GM19239 (cell line): ENCODE measurements around the gene METTL9.
A peak's percentile ranks its signal among the peaks of the same experiment; 100 is the strongest.
"Not testable (repeated sequence)": the region's sequence is repeated elsewhere in the genome, so short reads cannot be mapped to it uniquely, and the experiment has no call there.

Experiments
- DNase-seq: peaks from one replicate; pipeline ENCODE4 v3.0.0; 2011; ENCODE audit warnings: low spot score; ENCODE audit not compliant: insufficient read length
- FAIRE-seq: peaks from 2 replicates; lab custom pipeline; 2011; peaks lifted over from hg19 to GRCh38; lab: Jason Lieb, UNC

METTL9 gene

DNA sequence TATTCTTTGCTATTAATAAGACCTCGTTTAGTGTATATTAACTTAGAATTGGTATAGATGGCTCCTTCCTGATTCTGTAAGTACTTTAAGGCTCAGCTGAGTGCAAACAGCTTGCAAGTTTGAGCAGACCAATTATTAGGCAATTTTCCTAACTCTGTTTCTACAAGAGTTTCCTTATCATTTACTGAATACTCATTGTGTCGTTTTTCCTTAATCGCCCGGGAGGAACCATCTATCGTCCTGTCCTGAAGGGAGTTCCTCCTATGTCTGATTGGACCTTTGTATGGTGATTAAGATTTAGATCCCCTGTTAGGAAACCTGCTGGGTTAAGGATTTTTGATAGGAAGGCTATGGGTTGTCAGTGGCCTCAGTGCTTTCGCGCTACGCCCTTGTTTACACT lies 32.0 kb downstream of the METTL9 start:
- not testable (repeated sequence) for DNase-seq, FAIRE-seq

DNA sequence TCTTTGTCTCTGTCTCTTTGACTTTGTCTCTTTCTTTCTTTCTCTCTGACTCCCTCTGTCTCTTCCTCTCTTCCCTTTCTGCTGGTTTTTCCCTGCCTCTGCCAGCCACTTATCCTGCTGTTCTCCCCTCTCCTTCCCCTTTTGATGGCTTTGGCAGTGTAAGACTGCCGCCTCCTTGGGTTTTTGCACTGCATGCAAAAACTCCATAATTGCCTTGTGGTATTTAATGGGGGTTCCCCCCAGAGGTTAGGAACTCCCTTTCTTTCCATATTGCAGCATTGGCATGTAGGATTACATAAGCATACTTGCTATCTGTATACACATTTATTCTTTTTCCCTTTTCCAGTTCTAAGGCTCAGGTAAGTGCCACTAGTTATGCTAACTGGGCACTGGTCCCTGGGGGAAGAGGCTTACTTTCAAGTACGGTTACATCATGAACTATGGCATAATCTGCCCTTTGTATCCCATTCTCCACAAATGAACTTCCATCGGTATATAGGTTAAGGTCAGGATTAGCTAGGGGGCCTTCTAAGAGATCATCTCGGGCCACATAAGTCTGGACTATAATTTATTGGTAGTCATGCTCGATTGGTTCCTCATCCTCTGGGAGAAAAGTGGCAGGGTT lies 32.7 kb downstream of the METTL9 start:
- FAIRE-seq, DNase-seq: not testable (repeated sequence)

DNA sequence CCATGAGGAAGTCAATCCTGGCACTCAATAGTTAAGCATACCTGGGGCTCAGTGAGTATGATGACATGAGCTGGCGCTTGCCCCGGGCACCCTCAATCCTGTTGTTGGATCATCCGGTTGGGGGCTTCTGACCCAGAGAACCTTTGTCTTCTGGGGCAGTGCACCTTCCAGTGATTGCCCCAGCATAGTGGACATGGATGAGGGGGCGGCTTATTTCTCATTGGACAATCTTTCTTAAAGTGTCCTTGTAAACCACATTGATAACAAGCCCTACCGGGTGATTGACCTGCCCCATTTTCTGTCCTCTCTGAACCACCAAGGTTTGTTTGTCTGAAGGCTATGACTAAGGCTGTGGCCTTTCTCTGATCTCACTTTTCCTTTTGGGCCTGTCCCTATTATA lies 34.8 kb downstream of the METTL9 start:
- no peak for DNase-seq
- FAIRE-seq: no peak

DNA sequence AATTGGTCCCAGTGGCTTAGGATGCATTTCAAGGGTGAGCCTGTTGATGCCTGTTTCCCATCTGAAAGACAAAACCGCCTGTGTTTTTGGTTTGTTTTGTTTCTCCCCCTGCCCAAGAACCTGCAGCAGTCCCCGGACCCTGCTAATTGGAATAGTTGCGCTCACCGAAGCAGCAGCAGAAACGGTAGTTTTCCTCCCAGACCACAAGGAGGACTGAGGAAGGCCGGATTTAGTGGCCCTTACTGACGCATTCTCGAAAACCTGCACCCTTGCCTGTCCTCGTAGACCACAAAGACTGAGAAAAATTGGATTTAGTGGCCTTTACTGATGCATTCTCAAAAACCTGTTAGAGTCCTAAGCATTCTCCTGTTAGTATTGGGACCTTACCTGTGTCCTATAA lies 36.3 kb downstream of the METTL9 start:
- FAIRE-seq, DNase-seq: not testable (repeated sequence)

DNA sequence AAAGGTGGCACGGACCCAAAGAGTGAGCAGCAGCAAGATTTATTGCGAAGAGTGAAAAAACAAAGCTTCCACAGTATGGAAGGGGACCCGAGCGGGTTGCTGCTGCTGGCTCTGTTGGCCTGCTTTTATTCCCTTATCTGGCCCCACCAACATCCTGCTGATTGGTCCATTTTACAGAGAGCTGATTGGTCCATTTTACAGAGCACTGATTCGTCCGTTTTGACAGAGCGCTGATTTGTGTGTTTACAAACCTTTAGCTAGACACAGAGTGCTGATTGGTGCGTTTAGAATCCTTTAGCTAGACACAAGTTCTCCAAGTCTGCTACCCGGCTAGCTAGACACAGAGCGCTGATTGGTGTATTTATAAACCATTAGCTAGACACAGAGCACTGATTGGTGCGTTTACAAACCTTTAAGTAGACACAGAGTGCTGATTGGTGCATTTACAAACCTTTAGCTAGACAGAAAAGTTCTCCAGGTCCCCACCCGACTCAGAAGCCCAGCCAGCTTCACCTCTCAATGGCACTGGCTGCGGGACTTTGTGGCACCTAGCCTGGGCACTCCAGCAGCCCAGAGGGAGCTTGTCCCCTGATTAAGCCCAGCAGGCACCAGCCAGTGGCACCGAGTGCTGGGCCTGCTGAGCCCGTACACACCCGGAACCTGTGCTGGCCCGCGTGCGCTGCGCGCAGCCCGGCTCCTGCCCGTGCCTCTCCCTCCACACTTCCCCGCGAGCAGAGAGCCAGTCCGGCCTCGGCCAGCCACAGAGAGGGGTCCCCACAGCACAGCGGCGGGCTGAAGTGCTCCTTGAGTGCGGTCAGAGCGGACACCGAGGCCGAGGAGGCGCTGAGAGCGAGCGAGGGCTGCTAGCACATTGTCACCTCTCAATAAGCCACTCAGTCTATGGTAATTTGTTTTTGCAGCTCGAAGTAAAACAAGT lies 37.9 kb downstream of the METTL9 start:
- FAIRE-seq: no peak
- no peak for DNase-seq

DNA sequence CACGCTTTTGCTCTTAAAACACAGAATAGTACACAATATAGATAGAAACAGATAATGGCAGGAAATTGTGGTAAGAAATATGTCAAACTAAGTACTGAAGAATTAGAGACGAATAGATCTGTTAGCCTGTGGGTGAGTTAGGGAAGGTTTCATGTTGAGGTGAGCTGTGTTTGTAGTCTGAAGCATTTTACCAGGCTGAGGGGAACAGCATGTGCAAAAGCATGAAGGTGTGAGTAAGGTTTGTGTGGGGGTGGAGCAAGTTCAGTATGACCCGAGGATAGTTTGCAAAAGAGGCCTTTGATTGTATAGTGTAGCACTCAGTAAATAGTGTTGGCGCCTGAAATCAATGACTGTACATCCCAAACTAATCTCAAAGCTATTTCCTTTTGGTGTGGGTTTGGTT lies 39.2 kb downstream of the METTL9 start:
- no peak for FAIRE-seq
- no peak for DNase-seq

DNA sequence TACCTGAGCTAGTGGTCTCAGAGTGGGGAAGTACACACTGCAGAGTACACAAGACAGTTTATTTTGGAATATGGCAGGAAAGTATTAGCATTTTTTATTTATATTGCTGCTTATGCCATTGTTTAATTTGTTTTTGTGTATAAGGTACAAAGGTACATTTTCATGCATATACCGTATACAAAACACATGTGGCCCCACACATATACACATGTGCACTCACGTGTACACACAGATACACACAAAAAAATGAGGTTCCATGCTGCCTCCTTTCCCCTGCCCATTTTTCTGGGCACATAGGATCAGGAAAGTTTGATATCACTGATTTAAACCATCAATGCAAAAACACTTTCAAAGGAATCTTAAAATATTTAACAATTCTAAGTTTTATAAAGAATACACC lies 40.1 kb downstream of the METTL9 start:
- FAIRE-seq (no peak), DNase-seq (no peak)

DNA sequence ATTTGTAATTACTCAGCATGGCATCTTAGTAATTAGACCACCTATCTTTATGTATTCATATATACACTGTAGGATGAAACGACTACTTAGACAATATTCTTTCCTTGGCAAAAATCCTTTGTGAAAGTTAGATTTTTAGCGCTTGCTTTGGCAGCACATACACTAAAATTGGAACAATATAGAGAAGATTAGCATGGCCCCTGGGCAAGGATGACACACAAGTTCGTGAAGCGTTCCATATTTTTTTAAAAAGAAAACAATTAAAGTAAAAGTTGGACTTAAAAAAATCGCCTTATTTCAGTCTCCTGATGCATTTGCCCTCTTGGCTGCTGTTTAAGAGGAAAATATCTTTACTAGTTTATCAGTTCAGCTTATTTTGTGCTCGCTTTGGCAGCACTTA lies 42.5 kb downstream of the METTL9 start:
- DNase-seq (no peak), FAIRE-seq (no peak)

DNA sequence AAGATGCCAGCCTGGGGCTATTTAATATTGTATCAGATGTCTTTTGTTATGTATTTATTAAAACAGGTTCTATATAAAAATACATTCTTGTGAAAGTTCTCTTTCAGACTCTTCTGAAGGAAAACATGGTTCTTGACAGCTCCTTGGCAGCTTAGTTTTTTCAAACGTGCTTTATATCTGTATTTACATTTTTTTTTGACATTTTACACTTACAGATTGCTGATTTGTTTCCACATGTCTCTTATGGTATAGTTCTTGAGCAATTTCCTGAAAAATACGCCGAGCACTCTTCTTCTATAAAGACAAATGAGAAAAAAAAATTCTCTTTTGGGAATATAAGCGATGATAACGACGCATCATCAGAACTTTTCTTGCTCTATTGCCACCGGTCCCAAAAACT lies 43.5 kb downstream of the METTL9 start:
- no peak for DNase-seq
- no peak for FAIRE-seq

DNA sequence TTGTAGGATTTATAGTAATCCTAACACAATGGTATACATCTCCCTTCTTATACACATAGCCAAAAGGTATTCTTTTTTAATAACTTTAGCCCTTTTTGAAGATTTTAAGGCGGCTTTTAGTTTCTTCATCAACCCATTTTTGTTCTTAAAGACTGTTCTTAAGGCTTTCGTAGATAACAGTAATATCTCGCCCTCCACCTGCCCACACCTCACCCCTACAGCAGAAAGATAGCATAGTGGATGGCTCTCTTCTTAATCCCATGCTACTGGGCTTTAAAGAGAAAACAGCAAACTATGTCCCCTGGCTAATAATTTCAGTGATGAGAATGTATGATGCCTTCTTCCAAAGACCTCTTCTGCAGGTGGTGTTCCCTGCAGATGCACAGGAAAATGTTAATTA lies 44.4 kb downstream of the METTL9 start:
- FAIRE-seq (peak; percentile 35), DNase-seq (no peak)

DNA sequence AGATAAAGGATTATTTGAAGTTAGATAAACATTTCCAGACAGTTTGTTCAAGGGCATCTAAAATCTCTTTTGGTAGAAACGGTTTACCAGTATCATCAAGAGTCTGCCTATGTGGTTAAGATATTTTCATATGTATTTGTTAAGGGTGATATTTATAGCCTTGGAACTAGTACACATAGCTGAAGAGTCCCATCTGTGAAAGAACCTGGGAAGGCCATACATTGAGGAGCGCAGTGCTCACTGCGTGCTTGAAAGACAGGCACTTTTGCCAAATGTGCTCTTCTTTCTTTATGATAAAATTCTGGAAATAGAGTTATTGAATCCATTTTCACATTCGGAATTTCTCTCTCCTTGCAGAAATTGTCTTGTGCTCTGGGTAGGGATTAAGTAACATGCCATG lies 45.3 kb downstream of the METTL9 start:
- DNase-seq (no peak), FAIRE-seq (peak; percentile 72)

DNA sequence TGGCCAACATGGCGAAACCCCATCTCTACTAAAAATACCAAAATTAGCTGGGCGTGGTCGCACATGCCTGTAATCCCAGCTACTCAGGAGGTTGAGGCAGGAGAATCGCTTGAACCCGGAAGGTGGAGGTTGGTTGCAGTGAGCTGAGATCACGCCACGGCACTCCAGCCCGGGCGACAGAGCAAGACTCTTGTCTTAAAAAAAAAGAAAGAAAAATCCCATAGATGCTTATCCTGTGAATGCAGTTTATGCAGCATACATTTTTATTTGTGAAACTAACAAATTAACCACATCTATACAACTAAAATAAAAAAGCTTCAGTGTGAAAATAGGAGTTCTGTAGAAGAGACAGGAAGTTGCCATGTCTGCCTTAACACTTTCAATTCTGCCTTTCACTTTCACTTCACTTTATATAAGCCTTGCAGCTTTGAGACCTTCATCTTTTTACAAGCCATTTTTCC lies 45.9 kb downstream of the METTL9 start:
- peak; percentile 89 for FAIRE-seq
- no peak for DNase-seq

DNA sequence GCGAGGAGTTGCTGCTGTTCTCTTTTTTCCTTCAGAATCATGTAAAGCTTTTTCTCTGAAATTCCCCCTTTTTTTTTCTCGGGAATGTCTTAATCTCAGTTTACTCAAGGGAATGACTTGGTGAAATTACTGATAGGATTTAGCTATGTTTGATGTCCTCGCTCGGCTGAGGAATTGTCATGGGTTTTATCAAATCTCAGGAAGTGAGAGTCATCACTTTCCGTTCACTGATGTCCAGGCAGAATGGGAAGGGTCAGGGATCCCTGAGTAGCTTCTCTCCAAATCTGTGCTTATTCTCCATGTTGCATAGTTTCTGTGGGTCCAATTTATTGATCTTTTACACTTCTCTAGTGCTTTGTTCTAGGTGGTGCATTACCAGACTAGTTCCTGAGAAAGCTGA lies 46.7 kb downstream of the METTL9 start:
- DNase-seq (no peak), FAIRE-seq (peak; percentile 23)

DNA sequence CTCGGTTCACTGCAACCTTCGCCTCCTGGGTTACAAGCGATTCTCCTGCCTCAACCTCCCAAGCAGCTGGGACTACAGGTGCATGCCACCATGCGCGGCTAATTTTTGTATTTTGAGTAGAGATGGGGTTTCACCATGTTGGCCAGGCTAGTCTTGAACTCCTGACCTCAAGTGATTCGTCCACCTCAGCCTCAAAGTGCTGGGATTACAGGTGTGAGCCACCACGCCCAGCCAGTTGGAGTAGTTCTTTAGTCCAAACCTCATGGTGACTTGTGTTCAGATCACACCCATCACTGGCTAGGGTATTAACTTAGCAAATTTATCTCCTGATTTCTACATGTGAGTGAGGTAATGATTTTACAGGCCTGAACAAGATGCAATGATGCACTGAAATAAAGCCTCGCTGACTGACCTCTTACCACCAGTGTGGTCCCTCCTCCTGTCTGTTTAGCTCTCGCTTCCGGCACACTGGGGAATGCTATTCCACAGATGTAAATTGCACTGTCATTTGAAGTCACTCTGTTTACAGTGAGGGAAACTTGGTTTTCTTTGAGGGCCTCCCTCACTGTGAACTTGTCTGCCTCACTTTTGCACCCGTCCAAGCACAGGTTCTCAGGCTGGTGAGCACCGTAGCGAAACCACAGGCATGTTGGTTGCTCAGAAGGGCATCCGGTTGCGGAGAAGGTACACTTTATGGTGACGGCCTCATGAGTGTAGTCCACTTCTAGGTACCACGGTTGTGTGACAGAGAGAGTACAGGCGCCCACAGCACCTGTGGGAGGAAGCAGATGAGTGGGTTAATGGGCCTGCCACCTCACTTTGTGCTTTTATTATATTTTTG lies 47.6 kb downstream of the METTL9 start:
- DNase-seq (peak; percentile 57), FAIRE-seq (peak; percentile 99)

DNA sequence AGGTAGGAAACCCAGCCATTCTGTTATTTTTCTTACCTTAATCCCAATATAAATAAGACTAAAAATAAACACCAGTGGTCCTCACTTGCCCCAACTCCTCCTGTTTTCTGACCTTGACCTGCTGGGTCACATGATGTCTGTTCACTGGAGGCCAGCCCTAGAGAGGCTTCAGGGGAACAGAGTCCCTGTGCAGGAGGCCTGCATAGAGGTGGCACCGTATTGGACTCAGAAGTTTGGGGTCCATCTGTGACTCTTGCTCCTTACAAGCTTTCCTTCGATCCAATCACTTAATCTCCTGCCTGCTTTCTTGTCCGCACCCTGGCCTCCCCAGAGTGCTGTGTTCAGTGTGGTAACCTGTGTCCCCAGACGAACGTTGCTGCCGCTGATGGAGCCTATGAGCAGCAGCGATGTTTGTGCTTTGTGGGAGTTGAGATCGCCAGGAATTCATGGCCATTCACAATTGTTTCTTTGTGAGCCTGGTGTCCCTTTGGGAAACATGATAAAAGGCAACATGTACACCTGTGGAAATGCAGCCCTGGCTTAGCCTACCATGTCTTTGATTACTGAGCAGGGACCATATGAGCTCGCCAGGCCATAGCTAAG lies 48.3 kb downstream of the METTL9 start:
- FAIRE-seq (no peak), DNase-seq (no peak)

DNA sequence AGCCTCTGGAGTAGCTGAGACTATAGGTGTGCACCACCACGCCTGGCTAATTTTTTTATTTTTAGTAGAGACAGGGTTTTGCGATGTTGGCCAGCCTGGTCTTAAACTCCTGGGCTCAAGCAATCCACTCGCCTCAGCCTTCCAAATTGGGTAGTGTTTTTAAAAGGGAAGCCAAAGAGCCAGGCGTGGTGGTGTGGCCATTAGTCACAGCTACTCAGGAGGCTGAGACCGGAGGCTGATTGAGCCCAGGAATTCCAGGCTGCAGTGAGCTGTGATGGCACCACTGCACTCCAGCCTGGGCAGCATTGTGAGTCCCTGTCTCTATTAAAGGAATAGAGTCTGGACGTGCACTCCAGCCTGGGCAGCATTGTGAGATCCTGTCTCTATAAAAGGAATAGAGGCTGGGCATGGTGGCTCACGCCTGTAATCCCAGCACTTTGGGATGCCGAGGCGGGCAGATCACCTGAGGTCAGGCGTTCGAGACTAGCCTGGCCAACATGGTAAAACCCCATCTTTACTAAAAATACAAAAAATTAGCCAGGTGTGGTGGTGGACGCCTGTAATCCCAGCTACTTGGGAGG lies 50.5 kb downstream of the METTL9 start:
- FAIRE-seq, DNase-seq: not testable (repeated sequence)

DNA sequence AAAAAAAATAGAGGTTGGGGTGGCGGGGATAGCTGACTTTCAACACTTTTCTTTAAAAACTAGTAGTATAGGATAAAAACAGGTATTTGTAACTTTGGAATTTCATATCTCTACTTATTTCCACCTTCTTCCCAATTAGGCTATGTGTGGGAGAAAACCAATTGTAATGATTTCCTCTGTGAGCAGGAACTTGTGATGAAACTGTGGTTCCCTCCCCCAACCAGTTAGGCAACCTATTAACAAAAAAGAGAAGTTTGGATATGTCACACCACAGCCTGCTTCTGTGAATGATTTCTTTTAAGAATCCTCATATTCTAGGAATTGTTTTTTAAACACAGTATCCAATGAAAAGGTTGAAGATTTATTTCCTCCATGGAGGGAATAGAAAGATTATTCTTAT lies 51.1 kb downstream of the METTL9 start:
- DNase-seq (no peak), FAIRE-seq (no peak)

DNA sequence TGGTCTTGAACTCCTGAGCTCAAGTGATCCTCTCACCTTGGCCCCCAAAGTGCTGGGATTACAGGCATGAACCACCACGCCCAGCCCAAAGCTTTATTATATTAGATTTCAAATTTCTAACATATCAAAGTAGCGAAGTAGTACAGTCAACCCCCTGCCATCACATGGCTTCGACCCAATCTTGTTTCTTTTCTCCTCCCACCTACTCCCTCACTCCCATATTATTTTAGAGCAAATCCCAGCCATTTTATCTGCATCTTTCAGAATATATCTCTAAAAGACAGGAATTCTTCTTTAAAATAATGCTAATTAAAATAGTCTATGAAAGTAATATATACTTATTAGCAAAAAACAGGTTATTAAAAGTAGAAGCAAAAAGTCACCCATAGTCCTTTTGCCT lies 52.1 kb downstream of the METTL9 start:
- FAIRE-seq: no peak
- DNase-seq: no peak

DNA sequence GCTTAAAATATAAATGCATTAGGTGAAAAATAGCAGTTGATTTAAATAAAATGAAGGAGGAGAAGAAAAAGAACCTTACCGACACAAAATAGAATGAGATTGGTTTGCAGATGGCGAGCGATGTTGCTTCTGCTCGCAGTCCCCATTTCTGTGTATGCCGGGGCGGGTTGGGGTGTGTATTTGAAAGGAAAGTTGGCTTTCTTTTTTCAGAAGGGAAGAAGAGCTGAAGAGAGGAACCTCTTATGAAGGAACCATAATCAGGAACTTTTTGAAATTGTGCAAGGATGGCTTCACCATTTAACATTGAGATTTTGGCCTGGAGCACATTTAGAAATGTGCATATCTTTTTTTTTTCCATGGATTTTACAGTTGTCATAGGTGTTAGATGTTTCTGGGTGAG lies 53.1 kb downstream of the METTL9 start, which contains the start of gene IGSF6:
Gene IGSF6, minus strand, starts transcription at position 156 of the 400 bp plus-strand sequence. Its CDS starts 10 bp downstream, at position 146.
- DNase-seq: no peak
- no peak for FAIRE-seq

DNA sequence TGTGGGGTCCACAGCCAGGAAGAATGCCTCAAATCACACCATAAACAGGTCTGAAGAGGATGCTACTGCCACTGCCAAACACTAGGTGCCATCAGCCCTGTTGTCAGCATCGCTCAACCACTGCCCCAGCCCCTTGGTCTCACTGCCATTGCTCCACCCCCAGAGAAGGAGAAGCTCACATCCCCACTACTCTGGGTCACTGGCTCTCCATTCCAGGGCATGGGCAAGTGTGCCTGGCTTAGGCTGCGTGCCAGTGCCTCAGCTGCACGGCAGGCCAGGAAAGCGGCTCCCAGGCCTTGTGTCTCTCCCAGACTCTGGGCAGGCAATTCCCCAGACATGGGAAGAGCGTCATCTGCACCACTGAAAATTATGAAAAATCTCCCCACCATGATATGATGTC lies 54.2 kb downstream of the METTL9 start:
- no peak for FAIRE-seq

More for the DNA sequence above, 54.2 kb downstream of the METTL9 start:
- no peak for DNase-seq
